ACC112 (cell line): Measurements from ENCODE around the gene MYO5A.

Source experiments
- H2AFZ ChIP-seq: fragments of 200-600 bp; sonication (generic); one replicate; pipeline ENCODE4 v1.6.0; 2017; ENCODE audit warnings: antibody characterized with exemption, low read length; ENCODE audit not compliant: unreplicated experiment
- H3K27ac ChIP-seq: fragments of 200-600 bp; sonication (generic); 2 replicates; pipeline ENCODE4 v1.5.1; 2014; ENCODE audit warnings: low read depth, mild to moderate bottlenecking, antibody characterized with exemption, low read length, moderate library complexity
- H3K27me3 ChIP-seq: fragments of 200-600 bp; sonication (generic); 2 replicates; pipeline ENCODE4 v1.6.1; 2014; ENCODE audit warnings: mild to moderate bottlenecking, antibody characterized with exemption, low read length, moderate library complexity, mixed read lengths; ENCODE audit not compliant: insufficient read depth
- H3K36me3 ChIP-seq: fragments of 200-600 bp; sonication (generic); 2 replicates; pipeline ENCODE4 v1.6.1; 2016; ENCODE audit warnings: mild to moderate bottlenecking, antibody characterized with exemption, low read length, moderate library complexity, mixed read lengths; ENCODE audit not compliant: insufficient read depth
- H3K4me1 ChIP-seq: fragments of 200-600 bp; sonication (generic); one replicate; pipeline ENCODE4 v1.6.1; 2016; ENCODE audit warnings: low read length, mixed read lengths; ENCODE audit not compliant: insufficient read depth, unreplicated experiment, control insufficient read depth
- H3K4me3 ChIP-seq: fragments of 200-600 bp; sonication (generic); 2 replicates; pipeline ENCODE4 v1.5.1; 2014; ENCODE audit warnings: mild to moderate bottlenecking, low read depth, low read length
- H3K79me2 ChIP-seq: fragments of 200-600 bp; sonication (generic); one replicate; pipeline ENCODE4 v1.6.0; 2016; ENCODE audit warnings: low read length; ENCODE audit not compliant: control insufficient read depth, unreplicated experiment, insufficient read depth

MYO5A gene

DNA sequence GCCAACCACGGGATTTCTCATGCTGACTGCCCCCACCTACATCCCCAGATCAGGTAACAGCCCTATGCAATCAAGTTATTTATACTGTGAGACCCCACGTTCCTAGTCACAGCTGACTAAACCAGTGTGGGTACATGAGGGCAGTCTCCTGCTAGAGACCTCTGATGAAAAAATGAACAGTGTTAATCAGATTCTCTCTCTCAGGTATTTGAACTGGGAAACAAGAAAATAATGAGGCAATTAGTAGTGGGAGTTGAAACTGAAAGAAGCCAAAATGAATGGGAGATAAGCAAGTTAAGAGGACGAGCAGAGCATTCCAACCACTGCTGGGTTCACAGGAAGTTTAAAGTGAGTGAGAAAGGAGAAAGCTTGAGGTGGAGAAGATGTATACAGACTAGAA, 134.6 kb downstream of the MYO5A start:
- no peak overlapping the region for H3K27ac ChIP-seq
- no peak overlapping the region for H2AFZ ChIP-seq
- no peaks in the 10 kb centered on the region for H3K79me2 ChIP-seq
- H3K36me3 ChIP-seq = no peaks in the 10 kb centered on the region
- H3K27me3 ChIP-seq = no peaks in the 10 kb centered on the region
- no peaks in the 10 kb centered on the region for H3K4me1 ChIP-seq
- H3K4me3 ChIP-seq = no peak overlapping the region

DNA sequence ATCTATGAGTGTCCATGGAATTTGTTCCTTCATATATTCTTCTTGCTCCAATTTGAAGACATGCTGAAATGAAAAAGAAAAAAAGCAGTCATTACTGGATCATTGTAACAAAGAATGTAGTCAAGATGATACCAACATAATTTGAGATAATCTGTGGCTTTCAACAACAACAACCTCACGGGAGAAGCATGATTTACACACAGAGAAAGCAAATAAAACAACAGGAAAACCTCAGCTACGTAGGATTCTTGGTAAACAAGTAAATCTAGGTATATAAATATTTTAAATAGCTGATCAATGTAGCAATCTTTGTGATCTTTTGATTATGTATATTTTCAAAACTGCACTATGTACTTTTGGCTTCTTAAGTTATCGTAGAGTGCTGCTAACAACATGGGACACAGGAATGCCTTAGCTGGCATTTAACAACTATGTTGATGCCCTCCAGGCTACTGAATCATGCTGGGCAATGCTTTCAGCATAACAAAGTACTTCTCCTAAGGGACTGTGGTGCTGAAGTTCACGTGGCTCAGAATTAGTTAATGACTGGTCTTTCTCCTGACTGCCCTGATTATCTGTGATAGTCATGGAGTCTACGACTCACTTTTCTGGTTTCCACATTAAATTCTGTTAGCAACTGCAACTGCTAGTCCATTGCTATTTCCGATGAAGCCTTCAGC, 136.5 kb downstream of the MYO5A start:
- no peak overlapping the region for H3K27ac ChIP-seq
- H2AFZ ChIP-seq = no peak overlapping the region
- H3K79me2 ChIP-seq = no peaks in the 10 kb centered on the region
- no peak overlapping the region for H3K4me3 ChIP-seq
- no peaks in the 10 kb centered on the region for H3K27me3 ChIP-seq
- H3K4me1 ChIP-seq = no peaks in the 10 kb centered on the region
- H3K36me3 ChIP-seq = no peaks in the 10 kb centered on the region; the same call in 1 of the 2 replicates

DNA sequence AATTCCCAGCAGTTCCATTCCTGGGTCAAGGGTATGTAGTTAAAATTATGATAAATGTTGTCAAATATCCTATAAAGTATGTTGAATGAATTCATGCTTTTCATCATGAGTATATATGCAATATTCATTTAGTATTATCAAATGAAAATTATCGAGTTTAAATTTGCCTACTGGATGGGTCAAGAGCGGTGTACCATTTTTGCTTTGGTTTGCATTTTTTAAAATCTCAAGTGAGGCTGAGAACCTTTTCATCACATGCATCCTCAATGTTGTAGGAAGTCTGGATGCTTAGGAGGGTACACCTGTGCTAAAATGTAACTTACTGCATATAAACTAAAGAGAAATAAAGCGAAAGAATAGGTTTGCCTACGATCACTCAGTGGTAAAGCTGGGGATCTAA, 137.6 kb downstream of the MYO5A start:
- no peaks in the 10 kb centered on the region for H3K4me1 ChIP-seq
- H3K27me3 ChIP-seq = no peaks in the 10 kb centered on the region
- H2AFZ ChIP-seq = no peak overlapping the region
- no peak overlapping the region for H3K4me3 ChIP-seq
- H3K79me2 ChIP-seq = no peaks in the 10 kb centered on the region
- no peaks in the 10 kb centered on the region; the same call in 1 of the 2 replicates for H3K36me3 ChIP-seq
- H3K27ac ChIP-seq = no peak overlapping the region

DNA sequence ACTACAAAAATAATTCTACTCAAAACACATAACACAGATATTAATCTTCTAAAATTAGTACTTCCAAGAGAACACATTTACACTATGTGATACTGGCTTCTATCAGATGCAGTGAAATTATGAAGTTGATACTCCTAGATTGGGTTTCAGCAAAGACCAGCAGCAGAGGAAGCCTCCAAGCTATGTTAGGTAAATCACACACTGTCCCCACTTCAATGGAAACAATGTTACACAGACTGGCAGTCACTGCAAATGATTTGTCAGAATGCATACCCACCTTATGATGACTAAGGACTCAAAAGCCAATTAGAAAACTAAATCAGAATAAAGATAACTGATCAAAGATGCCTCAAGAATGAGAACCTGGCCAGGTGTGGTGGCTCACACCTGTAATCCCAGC, 143.0 kb downstream of the MYO5A start:
- H2AFZ ChIP-seq = no peak overlapping the region
- no peaks in the 10 kb centered on the region for H3K4me1 ChIP-seq
- peaks cover 4% of the 10 kb centered on the region; the same call in 1 of the 2 replicates for H3K36me3 ChIP-seq
- H3K4me3 ChIP-seq = no peak overlapping the region
- no peaks in the 10 kb centered on the region for H3K79me2 ChIP-seq
- no peak overlapping the region for H3K27ac ChIP-seq
- H3K27me3 ChIP-seq = no peaks in the 10 kb centered on the region

DNA sequence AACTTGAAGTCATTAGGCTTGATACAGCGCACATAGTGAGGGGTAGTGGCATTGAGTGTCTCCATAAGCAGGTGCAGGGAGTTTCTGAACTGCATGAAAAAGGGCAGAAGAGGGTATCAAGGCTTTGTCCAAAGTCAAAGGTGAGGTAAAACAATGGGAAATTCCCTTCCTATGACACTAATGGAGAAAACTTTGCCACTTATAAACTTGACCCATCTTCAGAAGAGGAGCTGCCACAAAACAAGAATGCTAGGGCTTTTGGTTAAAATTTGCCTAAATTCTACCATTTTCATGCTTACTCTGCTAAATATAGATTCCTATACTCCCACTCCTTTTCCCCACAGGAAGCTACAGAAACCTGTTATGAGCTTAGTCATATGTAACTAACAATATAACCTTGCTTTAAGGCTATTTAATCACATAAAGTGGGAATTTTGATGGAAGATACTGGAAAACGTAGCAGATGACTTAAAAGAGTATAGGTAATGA, 145.5 kb downstream of the MYO5A start:
- Histone ChIP-seq H3K27me3 (no peaks in the 10 kb centered on the region), H3K27ac (no peak overlapping the region), H3K79me2 (no peaks in the 10 kb centered on the region), H3K4me3 (no peak overlapping the region), H3K36me3 (peaks cover 10% of the 10 kb centered on the region; the same call in 1 of the 2 replicates), H3K4me1 (no peaks in the 10 kb centered on the region), H2AFZ (no peak overlapping the region)

DNA sequence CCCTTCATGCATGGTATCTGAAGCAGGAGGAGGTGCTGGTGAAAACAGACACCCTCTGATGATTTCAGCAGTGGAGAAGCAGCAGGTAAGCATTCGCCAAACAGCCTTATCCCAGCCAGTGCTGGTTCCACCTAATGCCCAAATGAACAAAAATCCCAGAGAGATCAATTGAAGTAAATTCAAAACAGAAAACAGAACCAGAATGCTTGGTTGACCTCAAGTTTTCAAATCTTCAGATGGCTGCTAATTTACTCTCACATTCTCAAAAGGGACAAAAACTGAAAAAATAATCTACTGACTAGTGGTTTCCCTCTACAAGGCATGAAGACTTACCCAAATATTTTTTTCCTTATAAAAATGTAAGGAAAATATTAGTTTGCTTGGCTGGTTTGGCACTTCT, 146.0 kb downstream of the MYO5A start:
- no peaks in the 10 kb centered on the region for H3K79me2 ChIP-seq
- H3K36me3 ChIP-seq = peaks cover 10% of the 10 kb centered on the region; the same call in 1 of the 2 replicates
- H3K4me3 ChIP-seq = no peak overlapping the region
- no peak overlapping the region for H2AFZ ChIP-seq
- H3K4me1 ChIP-seq = no peaks in the 10 kb centered on the region
- no peak overlapping the region for H3K27ac ChIP-seq
- no peaks in the 10 kb centered on the region for H3K27me3 ChIP-seq

DNA sequence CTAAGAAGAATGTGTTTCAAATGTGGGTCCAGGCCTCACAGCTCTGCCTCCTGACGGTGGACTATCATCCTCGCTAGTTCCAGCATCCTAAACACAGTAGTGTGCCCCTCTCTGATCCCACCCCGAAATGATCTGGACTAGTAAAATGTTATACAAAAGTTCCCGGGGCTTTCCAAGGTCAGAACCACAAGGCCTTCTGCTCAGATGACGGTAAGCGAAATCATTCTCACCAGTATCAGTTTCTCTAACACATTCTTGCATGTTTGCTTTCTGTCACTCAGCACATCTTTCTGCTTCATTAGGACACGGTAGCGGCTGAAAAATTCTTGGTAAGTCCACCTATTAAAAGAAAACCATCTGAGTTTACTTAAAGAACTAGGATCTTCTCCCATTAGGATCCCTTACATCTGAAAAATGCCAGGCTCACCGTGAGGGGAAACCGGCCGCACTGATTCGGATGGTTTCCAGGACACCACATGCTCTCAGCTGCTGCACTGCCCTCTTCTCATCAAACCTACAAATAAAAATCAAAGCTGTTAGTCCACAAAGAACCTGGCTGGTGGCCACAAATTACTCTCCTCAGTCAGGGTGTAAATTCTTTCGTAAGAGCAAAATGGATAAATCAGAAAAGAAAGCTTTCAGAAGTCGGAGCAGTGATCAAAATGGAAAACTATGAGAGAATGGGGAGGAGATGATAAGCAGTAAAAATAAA, 149.1 kb downstream of the MYO5A start:
- Histone ChIP-seq H3K27me3 (no peaks in the 10 kb centered on the region), H3K36me3 (peaks cover 26% of the 10 kb centered on the region), H3K27ac (no peak overlapping the region), H3K79me2 (no peaks in the 10 kb centered on the region), H3K4me3 (no peak overlapping the region), H2AFZ (no peak overlapping the region), H3K4me1 (no peaks in the 10 kb centered on the region)

DNA sequence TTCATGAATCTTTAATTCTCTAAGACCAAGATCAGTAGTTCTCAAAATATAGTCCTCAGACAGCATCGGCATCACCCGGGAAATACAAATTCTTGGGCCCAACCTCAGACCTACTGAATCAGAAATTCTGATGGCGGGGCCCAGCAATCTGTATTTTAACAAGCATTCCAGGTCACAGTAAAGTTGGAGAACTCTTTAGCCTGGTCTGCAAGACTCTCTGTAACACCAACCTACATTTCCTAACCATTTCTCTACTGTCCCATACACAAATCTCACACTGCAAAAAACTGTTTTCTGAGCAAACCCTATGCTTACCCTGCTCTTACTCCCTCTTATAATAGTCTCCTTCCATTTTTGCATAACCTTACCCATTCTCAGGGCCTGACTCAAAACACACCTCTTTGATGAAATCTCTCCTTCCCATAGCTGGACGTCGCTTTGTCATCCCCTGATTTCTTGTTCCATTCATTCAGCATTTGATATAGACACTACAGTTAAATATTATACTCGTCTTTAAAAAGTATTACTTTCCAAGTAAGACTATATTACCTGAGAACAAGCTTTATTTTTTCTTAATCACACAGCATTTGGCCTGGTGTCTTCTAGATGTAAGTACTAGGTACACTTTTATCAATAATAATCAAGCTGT, 149.8 kb downstream of the MYO5A start:
- Histone ChIP-seq H3K36me3 (peaks cover 33% of the 10 kb centered on the region), H3K79me2 (no peaks in the 10 kb centered on the region), H3K4me1 (no peaks in the 10 kb centered on the region), H3K27me3 (no peaks in the 10 kb centered on the region), H3K27ac (no peak overlapping the region), H3K4me3 (no peak overlapping the region), H2AFZ (no peak overlapping the region)

DNA sequence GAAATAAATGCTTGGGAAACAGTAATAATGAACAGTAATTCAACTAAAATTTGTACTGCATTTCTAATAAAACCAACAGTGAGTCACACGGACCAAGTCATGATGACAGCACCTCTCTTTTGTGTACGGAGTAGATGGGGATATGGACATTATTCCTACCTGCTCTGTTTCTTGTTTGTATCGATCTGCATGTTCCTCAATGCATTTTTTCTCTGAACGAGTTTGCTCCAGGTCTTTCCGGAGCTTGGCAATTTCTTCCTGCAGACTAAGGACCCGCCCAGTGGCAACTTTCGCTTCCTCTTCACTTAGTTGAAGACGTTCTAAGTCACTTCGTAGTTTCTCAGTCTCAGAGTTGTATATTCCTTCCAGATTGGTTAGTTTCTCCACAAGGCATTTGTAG, 158.7 kb downstream of the MYO5A start:
- H3K27ac ChIP-seq = no peak overlapping the region
- no peak overlapping the region for H2AFZ ChIP-seq

DNA sequence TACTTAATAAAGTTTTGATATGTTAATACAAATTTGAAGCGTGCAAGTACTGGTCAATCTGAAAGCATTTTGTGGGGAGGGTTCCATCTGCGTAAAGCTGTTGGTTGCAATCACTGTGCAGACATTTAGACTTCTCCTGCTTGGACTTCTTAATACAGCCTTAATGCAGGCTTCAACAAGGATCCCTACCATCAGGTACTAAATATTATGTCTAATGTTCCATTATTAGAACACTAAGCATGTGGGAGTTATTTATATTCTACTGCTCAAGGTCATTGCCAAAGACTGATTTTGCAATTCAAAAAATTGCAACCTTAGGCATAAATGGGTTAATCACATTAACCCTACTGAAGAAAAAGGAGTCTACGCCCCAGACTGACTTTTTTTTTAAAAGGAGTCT, 159.2 kb downstream of the MYO5A start:
- Histone ChIP-seq H3K27ac (no peak overlapping the region), H3K36me3 (peaks cover 11% of the 10 kb centered on the region), H2AFZ (no peak overlapping the region), H3K4me3 (no peak overlapping the region), H3K4me1 (no peaks in the 10 kb centered on the region), H3K79me2 (no peaks in the 10 kb centered on the region), H3K27me3 (no peaks in the 10 kb centered on the region)

More for the DNA sequence above, 158.7 kb downstream of the MYO5A start:
- no peaks in the 10 kb centered on the region for H3K79me2 ChIP-seq
- H3K27me3 ChIP-seq = no peaks in the 10 kb centered on the region
- H3K4me3 ChIP-seq = no peak overlapping the region
- H3K4me1 ChIP-seq = no peaks in the 10 kb centered on the region
- peaks cover 17% of the 10 kb centered on the region for H3K36me3 ChIP-seq
